Keratinocyte (primary cell): ENCODE data around the gene C10orf67. TPM values are rescaled to one million over a fixed set of nuclear protein-coding genes. Genes with fewer than 3 reads are reported as not detected.
A peak's percentile ranks its signal among the peaks of the same experiment; 100 is the strongest.

Source experiments
- DNase-seq: peaks from one replicate; pipeline ENCODE4 v3.0.0-alpha.2; 2011; ENCODE audit warnings: low read depth, missing footprints, low spot score
- FAIRE-seq: peaks from 2 replicates; lab custom pipeline; 2011; peaks lifted over from hg19 to GRCh38; lab: Jason Lieb, UNC
- H2AFZ ChIP-seq: 2 replicates; pipeline ENCODE4 v1.6.0; 2012; ENCODE audit warnings: low read length, control low read depth, inconsistent platforms; ENCODE audit not compliant: control insufficient read depth
- H3K27ac ChIP-seq: 2 replicates; pipeline ENCODE4 v1.5.1; 2011; ENCODE audit warnings: low read length; ENCODE audit not compliant: control insufficient read depth, insufficient read depth
- H3K27me3 ChIP-seq: 3 replicates; pipeline ENCODE4 v1.6.0; 2011; ENCODE audit warnings: low read length; ENCODE audit not compliant: control insufficient read depth, insufficient read depth; ENCODE audit errors: extremely low read depth
- H3K36me3 ChIP-seq, 2 experiments: 2 replicates in 1 of 2; 3 replicates in 1 of 2; pipeline ENCODE4 v1.5.1; 2011; ENCODE audit warnings: low read length in 2 of 2, mild to moderate bottlenecking in 1 of 2; ENCODE audit not compliant: control insufficient read depth in 2 of 2, insufficient read depth in 2 of 2; ENCODE audit errors: extremely low read depth in 1 of 2
- H3K4me1 ChIP-seq: 3 replicates; pipeline ENCODE4 v1.5.1; 2011; ENCODE audit warnings: low read length; ENCODE audit not compliant: control insufficient read depth, insufficient read depth; ENCODE audit errors: extremely low read depth
- H3K4me2 ChIP-seq: 3 replicates; pipeline ENCODE4 v1.6.0; 2011; ENCODE audit warnings: low read depth, low read length; ENCODE audit not compliant: control insufficient read depth, insufficient read depth; ENCODE audit errors: extremely low read depth
- H3K4me3 ChIP-seq, 3 experiments: fragments of 200-600 bp in 1 of 3; sonication (generic) in 1 of 3; 2 replicates in 2 of 3; 3 replicates in 1 of 3; pipeline ENCODE4 v1.5.1; 2011 to 2016; ENCODE audit warnings: low read length in 3 of 3, mild to moderate bottlenecking in 3 of 3, control low read depth in 2 of 3, inconsistent platforms in 1 of 3, low read depth in 1 of 3, mixed read lengths in 1 of 3, mixed run types in 1 of 3, moderate library complexity in 1 of 3; ENCODE audit not compliant: control insufficient read depth in 2 of 3, insufficient read depth in 2 of 3; ENCODE audit errors: extremely low read depth in 1 of 3
- H3K79me2 ChIP-seq: 2 replicates; pipeline ENCODE4 v1.6.0; 2012; ENCODE audit warnings: low read length; ENCODE audit not compliant: control insufficient read depth, insufficient read depth
- H3K9ac ChIP-seq: 3 replicates; pipeline ENCODE4 v1.6.0; 2011; ENCODE audit warnings: low read length; ENCODE audit not compliant: control insufficient read depth, insufficient read depth; ENCODE audit errors: extremely low read depth
- H3K9me1 ChIP-seq: 3 replicates; pipeline ENCODE4 v1.6.0; 2011; ENCODE audit warnings: low read length; ENCODE audit not compliant: control insufficient read depth, insufficient read depth; ENCODE audit errors: extremely low read depth
- H3K9me3 ChIP-seq: 2 replicates; pipeline ENCODE4 v1.5.1; 2012; ENCODE audit warnings: low read depth, low read length; ENCODE audit not compliant: control insufficient read depth
- H4K20me1 ChIP-seq: 3 replicates; pipeline ENCODE4 v1.6.0; 2011; ENCODE audit warnings: low read length; ENCODE audit not compliant: control insufficient read depth, insufficient read depth; ENCODE audit errors: extremely low read depth
- CTCF ChIP-seq, 3 experiments: IDR thresholded peaks in 1 of 3; conservative IDR thresholded peaks in 1 of 3; optimal IDR thresholded peaks in 1 of 3; 2 replicates in 2 of 3; 3 replicates in 1 of 3; pipeline versions ENCODE3 to v1.5.1; 2011; ENCODE audit warnings: low read length in 3 of 3, mild to moderate bottlenecking in 3 of 3, moderate library complexity in 2 of 3, control low read depth in 1 of 3, inconsistent platforms in 1 of 3; ENCODE audit not compliant: insufficient read depth in 2 of 3; ENCODE audit errors: extremely low read depth in 1 of 3
- EZH2 ChIP-seq: IDR thresholded peaks from one replicate; pipeline ENCODE4 v1.6.1; 2012; ENCODE audit warnings: inconsistent platforms, mild to moderate bottlenecking, low read length, moderate library complexity
- dilution Hi-C: fragments of 300-500 bp; cut with MboI; formaldehyde crosslinking; loops from one replicate; pipeline ENCODE4 v1.7.0; 2020; ENCODE audit warnings: low sequenced_read_pairs; ENCODE audit not compliant: extremely low pct_ligation_motif_present
- polyA plus RNA-seq, 5 experiments: library from polyadenylated mRNA; depleted of rRNA in 3 of 5; stranded (reverse) in 3 of 5; stranded (forward) in 1 of 5; unstranded in 1 of 5; fragments of >200 nt; gene quantifications; 1 replicate in 1 of 5; 2 replicates in 3 of 5; 3 replicates in 1 of 5; pipeline versions ENCODE4 v1.2.1 to v1.2.3, GENCODE V29; 2011 to 2012; ENCODE audit warnings: missing spikeins in 2 of 5, low read depth in 1 of 5, low replicate concordance in 1 of 5

C10orf67 gene
- polyA plus RNA-seq, 1 donor (not counting 4 experiments of a cell fraction or from before 2014, with no cell fraction given), result 0.26 TPM

GRCh38 chr10:23193435-23194074, 151.0 kb downstream of the C10orf67 start:
- FAIRE-seq, result no peak
- Histone ChIP-seq H3K27me3 (peaks cover 95% of the 10 kb centered on the region), H4K20me1 (no peaks in the 10 kb centered on the region), H3K36me3 (no peaks in the 10 kb centered on the region), H3K4me3 (no peak overlapping the region), H3K4me1 (no peaks in the 10 kb centered on the region), H3K9me3 (no peaks in the 10 kb centered on the region), H2AFZ (no peak overlapping the region), H3K4me2 (no peak overlapping the region), H3K79me2 (no peaks in the 10 kb centered on the region), H3K27ac (no peak overlapping the region), H3K9me1 (no peaks in the 10 kb centered on the region), H3K9ac (no peak overlapping the region)
- dilution Hi-C loops, result no loop called here
- no peak for DNase-seq
- TF ChIP-seq EZH2, result peak; percentile 96
- TF ChIP-seq CTCF (optimal IDR thresholded peaks at IDR 0.05 in 1 of 3, IDR thresholded peaks at IDR 0.05 in 1 of 3, conservative IDR thresholded peaks at IDR 0.05 in 1 of 3; ENCODE audit: extremely low read depth in 1 of 3, insufficient read depth in 2 of 3, low read length in 3 of 3), result no peak

- DNase-seq (no peak), FAIRE-seq (no peak)
- no peak overlapping the region for H3K9ac ChIP-seq
- no peaks in the 10 kb centered on the region for H3K9me1 ChIP-seq
- dilution Hi-C loops, result no loop called here
- no peak for TF ChIP-seq CTCF (optimal IDR thresholded peaks at IDR 0.05 in 1 of 3, IDR thresholded peaks at IDR 0.05 in 1 of 3, conservative IDR thresholded peaks at IDR 0.05 in 1 of 3; ENCODE audit: extremely low read depth in 1 of 3, insufficient read depth in 2 of 3, low read length in 3 of 3)
- no peak for TF ChIP-seq EZH2
- H3K36me3 ChIP-seq, result no peaks in the 10 kb centered on the region
- H3K27me3 ChIP-seq, result peaks cover 96% of the 10 kb centered on the region
- H3K9me3 ChIP-seq, result no peaks in the 10 kb centered on the region
- H3K79me2 ChIP-seq, result no peaks in the 10 kb centered on the region
- H3K4me3 ChIP-seq, result no peak overlapping the region
- H3K27ac ChIP-seq, result no peak overlapping the region
- no peaks in the 10 kb centered on the region for H4K20me1 ChIP-seq
- H2AFZ ChIP-seq, result no peak overlapping the region
- no peak overlapping the region for H3K4me2 ChIP-seq
- H3K4me1 ChIP-seq, result no peaks in the 10 kb centered on the region
Measured at GRCh38 chr10:23192712-23193434, 151.7 kb downstream of the C10orf67 start.
